HepG2 (cell line): ENCODE data around the gene KIF3C. TPM values are rescaled to one million over a fixed set of nuclear protein-coding genes. Genes with fewer than 3 reads are reported as not detected.

Experiments used
- ASH2L ChIP-seq: fragments of 300-600, 200-600 bp; sonication (generic); IDR thresholded peaks from 2 replicates; pipeline ENCODE4 v1.7.0; 2017; ENCODE audit warnings: low read depth, mild to moderate bottlenecking, moderate library complexity, mixed read lengths, low read length; ENCODE audit not compliant: insufficient read length
- CEBPB ChIP-seq: IDR thresholded peaks from 2 replicates; pipeline ENCODE4 v1.6.1; 2011; ENCODE audit warnings: low read depth, low read length, improper control_type of control experiment, borderline replicate concordance
- ELF1 ChIP-seq: sonication (generic); formaldehyde crosslinking; IDR thresholded peaks from 2 replicates; pipeline ENCODE4 v1.4.0; 2020; ENCODE audit warnings: missing genetic modification reagents
- HNRNPL ChIP-seq: fragments of 200-400 bp; formaldehyde crosslinking; IDR thresholded peaks from 2 replicates; pipeline ENCODE4 v1.6.1; 2017; ENCODE audit warnings: mild to moderate bottlenecking, low read depth, low read length
- REXO4 ChIP-seq: sonication (generic); formaldehyde crosslinking; IDR thresholded peaks from 2 replicates; pipeline ENCODE4 v1.8.0; 2022; ENCODE audit warnings: missing genetic modification reagents, mild to moderate bottlenecking, borderline replicate concordance
- RXRA ChIP-seq: sonication (generic); formaldehyde crosslinking; IDR thresholded peaks from 2 replicates; pipeline ENCODE4 v1.5.1; 2020; ENCODE audit warnings: missing genetic modification reagents
- SMAD3 ChIP-seq: sonication (generic); formaldehyde crosslinking; IDR thresholded peaks from 2 replicates; pipeline ENCODE4 v1.4.0; 2020; ENCODE audit warnings: missing genetic modification reagents
- ZKSCAN5 ChIP-seq: sonication (generic); formaldehyde crosslinking; IDR thresholded peaks from 2 replicates; pipeline ENCODE4 v1.5.1; 2020; ENCODE audit warnings: mild to moderate bottlenecking, missing genetic modification reagents
- ZNF446 ChIP-seq: sonication (generic); formaldehyde crosslinking; IDR thresholded peaks from 2 replicates; pipeline ENCODE4 v1.5.0; 2020; ENCODE audit warnings: mild to moderate bottlenecking, missing genetic modification reagents
- ZNF570 ChIP-seq: sonication (generic); formaldehyde crosslinking; IDR thresholded peaks from 2 replicates; pipeline ENCODE4 v1.4.0; 2020; ENCODE audit warnings: mild to moderate bottlenecking, missing genetic modification reagents, borderline replicate concordance
- ZNF580 ChIP-seq: IDR thresholded peaks from 2 replicates; pipeline ENCODE4 v1.6.1; 2016; ENCODE audit warnings: low read depth, borderline replicate concordance
- ZNF619 ChIP-seq: sonication (generic); formaldehyde crosslinking; IDR thresholded peaks from 2 replicates; pipeline ENCODE4 v1.4.0; 2020; ENCODE audit warnings: mild to moderate bottlenecking, missing genetic modification reagents
- ZNF678 ChIP-seq: sonication (generic); formaldehyde crosslinking; IDR thresholded peaks from 2 replicates; pipeline ENCODE4 v1.4.0; 2020; ENCODE audit warnings: mild to moderate bottlenecking, missing genetic modification reagents
- polyA plus RNA-seq, 8 experiments: library from polyadenylated mRNA; depleted of rRNA in 3 of 8; stranded (reverse) in 7 of 8; unstranded in 1 of 8; fragments of >200 nt; fragmentation: Illumina TruSeq in 4 of 8; extraction: Trizol in 4 of 8; gene quantifications; 2 replicates each; pipeline versions ENCODE4 v1.2.1 to v1.2.3, GENCODE V29; 2011 to 2016; ENCODE audit warnings: low read depth in 4 of 8, missing spikeins in 1 of 8, mixed read lengths in 1 of 8; ENCODE audit not compliant: insufficient read depth in 1 of 8
- total RNA-seq, 5 experiments: library from RNA; depleted of rRNA; stranded (reverse); fragments of >200 nt; fragmentation: Illumina TruSeq; extraction: Trizol; gene quantifications; 2 replicates each; pipeline ENCODE4 v1.2.3, GENCODE V29; 2016; ENCODE audit warnings: low read depth in 1 of 5
- TF ChIP-seq, protein P1 (sequence below): sonication (generic); formaldehyde crosslinking; IDR thresholded peaks from 2 replicates; pipeline ENCODE4 v1.5.0; 2020; ENCODE audit warnings: missing genetic modification reagents, mild to moderate bottlenecking, borderline replicate concordance
- TF ChIP-seq, protein P2 (sequence below), 2 experiments: fragments of 450-650 bp in 1 of 2; sonication (generic) in 1 of 2; formaldehyde crosslinking in 1 of 2; IDR thresholded peaks; 2 replicates each; pipeline versions ENCODE4 v1.6.1 to v1.8.0; 2016 to 2022; ENCODE audit warnings: antibody characterized with exemption in 1 of 2, mild to moderate bottlenecking in 1 of 2, missing genetic modification reagents in 1 of 2
- TF ChIP-seq, protein P3 (sequence below): sonication (generic); formaldehyde crosslinking; IDR thresholded peaks from 2 replicates; pipeline ENCODE4 v1.4.0; 2020; ENCODE audit warnings: missing genetic modification reagents, borderline replicate concordance

KIF3C gene
- total and polyA plus RNA-seq, 2 of the 13 experiments (the other 11 are each of a cell fraction or from before 2014, with no cell fraction given) = 3.6 to 4.9 TPM

- TF ChIP-seq, protein P1, sequence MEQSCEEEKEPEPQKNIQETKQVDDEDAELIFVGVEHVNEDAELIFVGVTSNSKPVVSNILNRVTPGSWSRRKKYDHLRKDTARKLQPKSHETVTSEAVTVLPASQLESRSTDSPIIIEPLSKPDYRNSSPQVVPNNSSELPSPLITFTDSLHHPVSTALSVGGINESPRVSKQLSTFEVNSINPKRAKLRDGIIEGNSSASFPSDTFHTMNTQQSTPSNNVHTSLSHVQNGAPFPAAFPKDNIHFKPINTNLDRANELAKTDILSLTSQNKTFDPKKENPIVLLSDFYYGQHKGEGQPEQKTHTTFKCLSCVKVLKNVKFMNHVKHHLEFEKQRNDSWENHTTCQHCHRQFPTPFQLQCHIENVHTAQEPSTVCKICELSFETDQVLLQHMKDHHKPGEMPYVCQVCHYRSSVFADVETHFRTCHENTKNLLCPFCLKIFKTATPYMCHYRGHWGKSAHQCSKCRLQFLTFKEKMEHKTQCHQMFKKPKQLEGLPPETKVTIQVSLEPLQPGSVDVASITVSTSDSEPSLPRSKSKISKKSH (CRISPR knock-in tag) = no peak
- TF ChIP-seq, protein P2, sequence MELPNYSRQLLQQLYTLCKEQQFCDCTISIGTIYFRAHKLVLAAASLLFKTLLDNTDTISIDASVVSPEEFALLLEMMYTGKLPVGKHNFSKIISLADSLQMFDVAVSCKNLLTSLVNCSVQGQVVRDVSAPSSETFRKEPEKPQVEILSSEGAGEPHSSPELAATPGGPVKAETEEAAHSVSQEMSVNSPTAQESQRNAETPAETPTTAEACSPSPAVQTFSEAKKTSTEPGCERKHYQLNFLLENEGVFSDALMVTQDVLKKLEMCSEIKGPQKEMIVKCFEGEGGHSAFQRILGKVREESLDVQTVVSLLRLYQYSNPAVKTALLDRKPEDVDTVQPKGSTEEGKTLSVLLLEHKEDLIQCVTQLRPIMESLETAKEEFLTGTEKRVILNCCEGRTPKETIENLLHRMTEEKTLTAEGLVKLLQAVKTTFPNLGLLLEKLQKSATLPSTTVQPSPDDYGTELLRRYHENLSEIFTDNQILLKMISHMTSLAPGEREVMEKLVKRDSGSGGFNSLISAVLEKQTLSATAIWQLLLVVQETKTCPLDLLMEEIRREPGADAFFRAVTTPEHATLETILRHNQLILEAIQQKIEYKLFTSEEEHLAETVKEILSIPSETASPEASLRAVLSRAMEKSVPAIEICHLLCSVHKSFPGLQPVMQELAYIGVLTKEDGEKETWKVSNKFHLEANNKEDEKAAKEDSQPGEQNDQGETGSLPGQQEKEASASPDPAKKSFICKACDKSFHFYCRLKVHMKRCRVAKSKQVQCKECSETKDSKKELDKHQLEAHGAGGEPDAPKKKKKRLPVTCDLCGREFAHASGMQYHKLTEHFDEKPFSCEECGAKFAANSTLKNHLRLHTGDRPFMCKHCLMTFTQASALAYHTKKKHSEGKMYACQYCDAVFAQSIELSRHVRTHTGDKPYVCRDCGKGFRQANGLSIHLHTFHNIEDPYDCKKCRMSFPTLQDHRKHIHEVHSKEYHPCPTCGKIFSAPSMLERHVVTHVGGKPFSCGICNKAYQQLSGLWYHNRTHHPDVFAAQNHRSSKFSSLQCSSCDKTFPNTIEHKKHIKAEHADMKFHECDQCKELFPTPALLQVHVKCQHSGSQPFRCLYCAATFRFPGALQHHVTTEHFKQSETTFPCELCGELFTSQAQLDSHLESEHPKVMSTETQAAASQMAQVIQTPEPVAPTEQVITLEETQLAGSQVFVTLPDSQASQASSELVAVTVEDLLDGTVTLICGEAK (IDR thresholded peaks at IDR 0.05) = no peak
- TF ChIP-seq, protein P2 (CRISPR knock-in tag; IDR thresholded peaks at IDR 0.05) = no peak; the same call in 1 of the 2 replicates
- TF ChIP-seq HNRNPL = no peak
- TF ChIP-seq ZNF580 (CRISPR knock-in tag) = no peak
- peak; percentile 62; the same call in 1 of the 2 replicates for TF ChIP-seq SMAD3 (CRISPR knock-in tag)
- TF ChIP-seq ZNF570 = no peak
- TF ChIP-seq ELF1 (CRISPR knock-in tag) = no peak
- TF ChIP-seq, protein P3, sequence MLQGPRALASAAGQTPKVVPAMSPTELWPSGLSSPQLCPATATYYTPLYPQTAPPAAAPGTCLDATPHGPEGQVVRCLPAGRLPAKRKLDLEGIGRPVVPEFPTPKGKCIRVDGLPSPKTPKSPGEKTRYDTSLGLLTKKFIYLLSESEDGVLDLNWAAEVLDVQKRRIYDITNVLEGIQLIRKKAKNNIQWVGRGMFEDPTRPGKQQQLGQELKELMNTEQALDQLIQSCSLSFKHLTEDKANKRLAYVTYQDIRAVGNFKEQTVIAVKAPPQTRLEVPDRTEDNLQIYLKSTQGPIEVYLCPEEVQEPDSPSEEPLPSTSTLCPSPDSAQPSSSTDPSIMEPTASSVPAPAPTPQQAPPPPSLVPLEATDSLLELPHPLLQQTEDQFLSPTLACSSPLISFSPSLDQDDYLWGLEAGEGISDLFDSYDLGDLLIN = no peak
- no peak for TF ChIP-seq RXRA
- no peak for TF ChIP-seq ZKSCAN5 (CRISPR knock-in tag)
- 0 out of 2 replicates have a peak, but pooled peaks have one; percentile 9 for TF ChIP-seq CEBPB
- TF ChIP-seq ZNF619 (CRISPR knock-in tag) = no peak
- TF ChIP-seq ZNF446 (CRISPR knock-in tag) = no peak
- TF ChIP-seq ASH2L = no peak
- TF ChIP-seq ZNF678 (CRISPR knock-in tag) = no peak
- no peak for TF ChIP-seq REXO4 (CRISPR knock-in tag)
Measured at GRCh38 chr2:26011990-26012856, 29.9 kb upstream of the KIF3C start (continued).
